ENCODE results near the gene PDE7B. TPM values are rescaled to one million over a fixed set of nuclear protein-coding genes. Genes with fewer than 3 reads are reported as not detected.

Gene PDE7B
- total and polyA plus RNA-seq, 9 of the 15 experiments (the other 6 are each of a cell fraction or from before 2014, with no cell fraction given), result 0.01 TPM; not detected in 8

DNA sequence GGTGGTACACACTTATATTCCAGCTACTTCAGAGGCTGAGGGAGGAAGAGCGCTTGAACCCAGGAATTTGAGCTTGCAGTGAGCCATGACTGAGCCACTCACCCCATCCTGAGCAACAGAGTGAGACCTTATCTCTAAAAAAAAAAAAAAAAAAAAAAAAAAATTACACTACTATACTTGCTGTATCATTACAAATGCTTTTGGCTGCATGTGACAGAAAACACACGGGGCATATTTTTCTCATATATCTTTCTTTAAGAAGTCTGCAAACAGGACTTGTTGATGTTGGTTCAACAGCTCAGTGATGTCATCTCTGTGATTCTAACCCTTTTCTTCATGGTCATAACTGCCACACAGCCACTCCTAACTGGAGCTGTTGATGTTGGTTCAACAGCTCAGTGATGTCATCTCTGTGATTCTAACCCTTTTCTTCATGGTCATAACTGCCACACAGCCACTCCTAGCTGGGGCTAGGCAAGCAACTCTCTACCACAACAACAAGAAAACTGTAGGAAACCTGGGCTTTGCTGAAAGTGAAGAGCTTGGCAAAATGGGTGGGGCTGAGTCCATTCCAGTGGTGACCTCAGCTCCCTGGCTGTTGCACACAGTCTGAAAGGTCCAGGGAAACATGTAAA, 378.8 kb downstream of the PDE7B start (continued):
- TF ChIP-seq HINFP (tag; conservative IDR thresholded peaks at IDR 0.05; ENCODE audit: low read depth), result peak; percentile 68; the same call in 1 of the 2 replicates
- no peak for TF ChIP-seq FOXA1 (IDR thresholded peaks at IDR 0.05; ENCODE audit: borderline replicate concordance)
- no peak for TF ChIP-seq FOSL1 (tag; conservative IDR thresholded peaks at IDR 0.05)
- no peak for TF ChIP-seq BRF2 (IDR thresholded peaks at IDR 0.05; ENCODE audit: borderline replicate concordance, insufficient read depth, insufficient read length)
- TF ChIP-seq, protein P1, sequence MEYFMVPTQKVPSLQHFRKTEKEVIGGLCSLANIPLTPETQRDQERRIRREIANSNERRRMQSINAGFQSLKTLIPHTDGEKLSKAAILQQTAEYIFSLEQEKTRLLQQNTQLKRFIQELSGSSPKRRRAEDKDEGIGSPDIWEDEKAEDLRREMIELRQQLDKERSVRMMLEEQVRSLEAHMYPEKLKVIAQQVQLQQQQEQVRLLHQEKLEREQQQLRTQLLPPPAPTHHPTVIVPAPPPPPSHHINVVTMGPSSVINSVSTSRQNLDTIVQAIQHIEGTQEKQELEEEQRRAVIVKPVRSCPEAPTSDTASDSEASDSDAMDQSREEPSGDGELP (CRISPR knock-in tag; IDR thresholded peaks at IDR 0.05; ENCODE audit: borderline replicate concordance), result no peak
- TF ChIP-seq PHF8 (IDR thresholded peaks at IDR 0.05; ENCODE audit: borderline replicate concordance, low read length), result no peak
- TF ChIP-seq EWSR1 (IDR thresholded peaks at IDR 0.05; ENCODE audit: borderline replicate concordance, low read depth, partially characterized antibody), result no peak
- TF ChIP-seq, protein P2, sequence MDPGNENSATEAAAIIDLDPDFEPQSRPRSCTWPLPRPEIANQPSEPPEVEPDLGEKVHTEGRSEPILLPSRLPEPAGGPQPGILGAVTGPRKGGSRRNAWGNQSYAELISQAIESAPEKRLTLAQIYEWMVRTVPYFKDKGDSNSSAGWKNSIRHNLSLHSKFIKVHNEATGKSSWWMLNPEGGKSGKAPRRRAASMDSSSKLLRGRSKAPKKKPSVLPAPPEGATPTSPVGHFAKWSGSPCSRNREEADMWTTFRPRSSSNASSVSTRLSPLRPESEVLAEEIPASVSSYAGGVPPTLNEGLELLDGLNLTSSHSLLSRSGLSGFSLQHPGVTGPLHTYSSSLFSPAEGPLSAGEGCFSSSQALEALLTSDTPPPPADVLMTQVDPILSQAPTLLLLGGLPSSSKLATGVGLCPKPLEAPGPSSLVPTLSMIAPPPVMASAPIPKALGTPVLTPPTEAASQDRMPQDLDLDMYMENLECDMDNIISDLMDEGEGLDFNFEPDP (CRISPR knock-in tag; IDR thresholded peaks at IDR 0.05), result no peak
- TF ChIP-seq, protein P3, sequence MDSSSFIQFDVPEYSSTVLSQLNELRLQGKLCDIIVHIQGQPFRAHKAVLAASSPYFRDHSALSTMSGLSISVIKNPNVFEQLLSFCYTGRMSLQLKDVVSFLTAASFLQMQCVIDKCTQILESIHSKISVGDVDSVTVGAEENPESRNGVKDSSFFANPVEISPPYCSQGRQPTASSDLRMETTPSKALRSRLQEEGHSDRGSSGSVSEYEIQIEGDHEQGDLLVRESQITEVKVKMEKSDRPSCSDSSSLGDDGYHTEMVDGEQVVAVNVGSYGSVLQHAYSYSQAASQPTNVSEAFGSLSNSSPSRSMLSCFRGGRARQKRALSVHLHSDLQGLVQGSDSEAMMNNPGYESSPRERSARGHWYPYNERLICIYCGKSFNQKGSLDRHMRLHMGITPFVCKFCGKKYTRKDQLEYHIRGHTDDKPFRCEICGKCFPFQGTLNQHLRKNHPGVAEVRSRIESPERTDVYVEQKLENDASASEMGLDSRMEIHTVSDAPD (CRISPR knock-in tag; IDR thresholded peaks at IDR 0.05), result no peak
- TF ChIP-seq SNIP1 (IDR thresholded peaks at IDR 0.05; ENCODE audit: low read depth), result no peak
- TF ChIP-seq KLF6 (CRISPR knock-in tag; IDR thresholded peaks at IDR 0.05; ENCODE audit: borderline replicate concordance), result no peak
- TF ChIP-seq ZNF76 (CRISPR knock-in tag; IDR thresholded peaks at IDR 0.05; ENCODE audit: borderline replicate concordance), result no peak
- 0 out of 2 replicates have a peak, but pooled peaks have one; percentile 21 for TF ChIP-seq JUN (IDR thresholded peaks at IDR 0.05; ENCODE audit: borderline replicate concordance, low read depth, low read length)
- no peak for TF ChIP-seq JUN (CRISPR knock-in tag; IDR thresholded peaks at IDR 0.05; ENCODE audit: borderline replicate concordance)
- no peak for TF ChIP-seq SMAD1 (IDR thresholded peaks at IDR 0.05; ENCODE audit: low read depth, low read length, partially characterized antibody)
- no peak for TF ChIP-seq BRCA1 (IDR thresholded peaks at IDR 0.05)
- no peak for TF ChIP-seq BRCA1 (CRISPR knock-in tag; IDR thresholded peaks at IDR 0.05)
- no peak for TF ChIP-seq ZNF75A (CRISPR knock-in tag; IDR thresholded peaks at IDR 0.05)
- TF ChIP-seq TARDBP (IDR thresholded peaks at IDR 0.05), result no peak
- TF ChIP-seq ETV5 (CRISPR knock-in tag; IDR thresholded peaks at IDR 0.05; ENCODE audit: low read depth), result no peak
